ENCODE results near the gene NTHL1.

- TF ChIP-seq POLR2A (IDR thresholded peaks at IDR 0.05): no peak
- no peak for TF ChIP-seq CTCF (IDR thresholded peaks at IDR 0.05)
These were observed 57.1 kb downstream of the NTHL1 start for GRCh38 chr16:1990351-1991134.
